HUES6 (cell line): Measurements from ENCODE around the gene BPGM.

Source experiments
- H3K27ac ChIP-seq: 2 replicates; pipeline ENCODE4 v1.7.0; 2013; ENCODE audit warnings: low read depth, mild to moderate bottlenecking, low read length, inconsistent platforms
- H3K27me3 ChIP-seq: 2 replicates; pipeline ENCODE4 v1.6.1; 2013; ENCODE audit warnings: low read length; ENCODE audit not compliant: control insufficient read depth, insufficient read depth
- H3K36me3 ChIP-seq: 2 replicates; pipeline ENCODE4 v1.6.1; 2013; ENCODE audit warnings: low read length; ENCODE audit not compliant: control insufficient read depth, insufficient read depth
- H3K4me1 ChIP-seq: 2 replicates; pipeline ENCODE4 v1.6.1; 2013; ENCODE audit warnings: low read length; ENCODE audit not compliant: control insufficient read depth, insufficient read depth
- H3K4me3 ChIP-seq: 2 replicates; pipeline ENCODE4 v1.5.1; 2013; ENCODE audit warnings: low read depth, low read length
- H3K9ac ChIP-seq: one replicate; pipeline ENCODE4 v1.6.1; 2013; ENCODE audit warnings: mild to moderate bottlenecking, low read length
- H3K9me3 ChIP-seq: 2 replicates; pipeline ENCODE4 v1.6.1; 2013; ENCODE audit warnings: low read depth, low read length; ENCODE audit not compliant: control insufficient read depth, insufficient read depth

Gene BPGM

DNA sequence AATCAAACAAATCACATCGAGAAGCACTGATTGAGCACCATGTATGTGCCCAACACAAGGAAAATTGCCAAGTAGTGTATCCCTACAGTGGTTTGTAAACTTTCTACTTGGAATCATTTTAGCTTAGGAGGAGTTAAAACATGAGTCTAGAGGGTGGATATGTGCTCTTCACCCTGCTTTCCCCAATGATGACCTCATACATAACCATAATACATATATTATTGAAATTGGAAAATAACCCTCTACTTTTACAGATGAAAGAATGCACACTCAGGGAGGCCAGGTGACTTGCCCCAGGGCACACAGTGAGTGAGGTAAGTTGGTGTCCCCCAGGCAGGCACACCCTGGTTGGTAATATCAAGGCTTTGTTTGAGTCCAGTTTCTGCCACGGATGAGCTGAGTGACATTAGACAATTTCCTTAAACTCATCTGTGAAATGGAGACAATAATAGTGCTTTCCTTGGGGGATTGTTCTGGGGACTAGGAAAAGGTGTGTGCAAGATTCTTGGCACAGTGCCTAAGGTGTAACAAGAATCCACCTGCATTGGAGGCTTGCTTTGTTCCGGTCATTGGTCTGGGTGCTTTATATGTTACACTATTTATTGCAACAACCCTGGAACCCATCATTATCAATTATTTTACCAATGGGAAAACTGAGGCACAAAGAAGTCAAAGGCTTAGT lies 50.7 kb downstream of the BPGM start:
- Histone ChIP-seq H3K4me3 (no peak overlapping the region), H3K27me3 (no peaks in the 10 kb centered on the region), H3K9ac (no peak overlapping the region), H3K9me3 (no peaks in the 10 kb centered on the region), H3K27ac (no peak overlapping the region), H3K4me1 (peaks cover 14% of the 10 kb centered on the region), H3K36me3 (no peaks in the 10 kb centered on the region)

DNA sequence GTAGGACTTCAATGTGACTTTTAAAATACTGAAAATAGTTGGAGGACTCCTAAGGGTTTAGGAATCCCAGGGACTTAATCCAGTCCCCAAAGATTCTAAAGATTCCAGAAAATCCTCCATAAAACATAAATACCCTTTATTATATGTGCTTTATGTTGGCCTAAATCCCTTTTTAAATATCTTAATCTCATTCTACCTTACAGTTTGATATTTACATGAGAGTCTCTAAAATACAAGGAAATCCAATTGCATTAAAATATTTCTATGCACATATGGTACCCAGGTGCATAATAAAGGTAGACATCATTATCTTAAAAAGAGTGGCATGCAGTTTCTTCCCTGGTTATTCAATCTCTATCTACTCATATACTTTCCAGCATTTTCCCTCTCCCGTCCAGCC lies 51.8 kb downstream of the BPGM start:
- no peak overlapping the region for H3K27ac ChIP-seq
- peaks cover 19% of the 10 kb centered on the region for H3K4me1 ChIP-seq
- no peak overlapping the region for H3K4me3 ChIP-seq
- H3K36me3 ChIP-seq, result no peaks in the 10 kb centered on the region
- H3K9ac ChIP-seq, result no peak overlapping the region
- no peaks in the 10 kb centered on the region for H3K27me3 ChIP-seq
- no peaks in the 10 kb centered on the region for H3K9me3 ChIP-seq

DNA sequence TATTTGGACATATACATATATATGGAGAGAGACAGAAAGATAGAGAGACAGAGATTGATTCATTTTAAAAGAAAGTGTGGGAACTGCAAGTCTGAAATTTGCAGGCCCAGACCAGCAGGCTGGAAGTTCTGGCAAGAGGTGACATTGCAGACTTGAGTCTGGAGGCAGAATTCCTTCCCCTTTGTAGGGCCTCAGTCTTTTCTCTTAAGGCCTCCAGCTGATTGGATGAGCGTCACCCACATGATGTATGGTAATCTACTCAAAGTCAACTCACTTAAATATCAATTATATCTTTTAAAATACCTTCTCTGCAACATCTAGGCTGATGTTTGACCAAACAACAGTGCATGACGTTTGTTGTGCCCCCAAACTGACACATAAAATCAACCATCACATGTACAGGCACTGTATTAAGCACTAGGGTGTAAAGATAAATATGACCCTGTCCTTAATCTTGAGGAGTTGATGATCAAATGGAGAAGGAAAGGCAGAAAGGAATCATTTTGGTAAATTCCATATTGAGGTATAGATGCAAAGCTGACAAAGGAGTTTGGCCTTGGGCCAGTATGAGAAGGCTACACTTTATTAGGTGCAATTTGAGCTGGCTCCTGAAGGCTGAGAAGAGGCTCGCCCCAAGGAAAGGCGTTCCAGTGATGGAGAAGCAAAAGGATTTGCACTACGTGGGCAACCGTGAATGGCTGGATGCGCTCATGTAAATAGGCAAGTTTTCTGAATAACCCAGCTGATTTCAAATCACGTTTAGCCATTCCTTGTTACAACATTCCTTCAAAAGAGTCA lies 52.6 kb downstream of the BPGM start:
- peaks cover 25% of the 10 kb centered on the region for H3K4me1 ChIP-seq
- H3K4me3 ChIP-seq, result no peak overlapping the region
- no peak overlapping the region for H3K27ac ChIP-seq
- no peak overlapping the region for H3K9ac ChIP-seq
- H3K27me3 ChIP-seq, result no peaks in the 10 kb centered on the region
- no peaks in the 10 kb centered on the region for H3K9me3 ChIP-seq
- H3K36me3 ChIP-seq, result no peaks in the 10 kb centered on the region

DNA sequence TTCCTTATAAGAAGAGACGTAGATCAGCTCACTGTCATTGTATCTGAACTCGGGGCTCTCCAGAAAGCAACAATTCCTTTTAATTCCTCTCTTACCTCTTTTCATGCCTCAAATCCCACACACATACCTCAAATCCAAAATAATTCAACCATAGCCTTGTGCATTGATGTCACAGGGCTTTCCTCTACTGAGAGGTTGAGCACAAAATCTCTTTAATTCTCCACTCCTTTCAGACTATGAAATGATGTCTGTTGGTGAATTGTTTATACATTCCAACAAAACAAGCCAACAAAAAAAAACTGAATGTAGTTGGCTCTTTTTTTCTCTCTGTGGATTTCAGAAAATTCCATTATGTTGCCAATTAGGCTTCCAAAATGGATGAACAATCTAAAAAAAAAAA lies 53.2 kb downstream of the BPGM start:
- H3K9me3 ChIP-seq, result no peaks in the 10 kb centered on the region
- no peak overlapping the region for H3K9ac ChIP-seq
- no peak overlapping the region for H3K27ac ChIP-seq
- no peak overlapping the region for H3K4me3 ChIP-seq
- H3K36me3 ChIP-seq, result no peaks in the 10 kb centered on the region
- peaks cover 25% of the 10 kb centered on the region for H3K4me1 ChIP-seq
- H3K27me3 ChIP-seq, result no peaks in the 10 kb centered on the region

DNA sequence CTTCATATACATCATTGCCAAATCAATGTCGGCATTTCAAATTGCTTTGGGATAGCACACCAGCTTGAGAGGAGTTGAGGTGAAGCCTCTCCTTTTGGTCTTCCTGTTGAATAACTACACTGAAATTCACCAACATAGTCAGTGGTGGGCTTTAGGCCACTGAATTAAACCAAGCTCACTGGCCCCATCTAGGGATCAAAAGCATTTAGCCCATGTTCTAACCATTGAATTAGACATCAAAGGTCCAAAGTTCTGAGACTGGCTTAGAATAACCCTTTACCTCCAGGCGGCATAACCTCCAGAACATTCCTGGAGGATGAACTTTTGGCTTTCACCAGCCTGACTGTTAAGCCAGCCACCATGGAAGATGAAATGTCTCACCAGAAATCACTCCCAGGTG lies 54.6 kb downstream of the BPGM start:
- no peak overlapping the region for H3K4me3 ChIP-seq
- no peak overlapping the region for H3K27ac ChIP-seq
- H3K9ac ChIP-seq, result no peak overlapping the region
- peaks cover 22% of the 10 kb centered on the region for H3K4me1 ChIP-seq
- H3K9me3 ChIP-seq, result no peaks in the 10 kb centered on the region
- no peaks in the 10 kb centered on the region for H3K27me3 ChIP-seq
- no peaks in the 10 kb centered on the region for H3K36me3 ChIP-seq

DNA sequence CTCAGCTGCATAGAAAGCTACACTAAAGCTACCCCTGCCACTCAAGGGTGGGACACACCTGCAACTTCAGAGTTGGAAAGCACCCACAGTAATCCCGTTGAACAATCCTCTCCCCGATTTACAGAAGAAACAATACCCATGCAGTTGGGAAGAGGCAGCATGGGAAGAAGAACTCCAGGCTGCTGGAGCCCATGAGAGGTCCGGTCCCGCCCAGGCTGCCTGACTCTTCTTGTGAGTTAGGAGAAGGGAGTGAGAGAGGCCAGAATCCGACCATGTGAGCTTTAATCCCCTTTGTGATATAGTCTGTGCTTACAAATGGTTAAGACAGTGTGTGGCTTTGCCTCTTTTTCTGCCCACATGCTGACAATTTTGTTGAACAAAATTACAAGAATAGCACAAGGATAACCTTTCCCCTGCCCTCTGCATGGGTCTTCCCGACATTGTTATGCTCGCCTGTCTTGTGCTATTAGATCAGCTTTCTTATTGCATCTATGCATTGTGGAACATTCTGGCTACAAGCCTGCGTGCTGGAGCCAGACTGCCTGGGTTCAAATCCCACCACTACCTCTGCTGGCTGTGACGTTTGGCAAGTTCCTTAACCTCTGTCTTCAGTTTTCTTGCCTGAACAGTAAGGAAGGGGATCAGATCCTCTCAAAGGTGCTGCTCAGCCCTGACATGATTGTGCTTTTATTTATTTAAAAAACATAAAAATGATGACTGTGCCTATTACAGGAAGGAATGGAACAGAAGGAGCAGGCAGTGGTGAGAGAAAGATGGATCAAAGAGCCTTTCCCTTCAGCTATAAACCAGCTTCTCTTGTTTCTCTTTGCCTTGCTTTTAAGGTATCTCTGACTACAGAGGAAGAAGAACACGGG lies 56.0 kb downstream of the BPGM start:
- H3K9ac ChIP-seq, result no peak overlapping the region
- no peak overlapping the region for H3K4me3 ChIP-seq
- no peaks in the 10 kb centered on the region for H3K27me3 ChIP-seq
- H3K36me3 ChIP-seq, result no peaks in the 10 kb centered on the region
- H3K27ac ChIP-seq, result no peak overlapping the region
- H3K9me3 ChIP-seq, result no peaks in the 10 kb centered on the region
- peaks cover 22% of the 10 kb centered on the region for H3K4me1 ChIP-seq

DNA sequence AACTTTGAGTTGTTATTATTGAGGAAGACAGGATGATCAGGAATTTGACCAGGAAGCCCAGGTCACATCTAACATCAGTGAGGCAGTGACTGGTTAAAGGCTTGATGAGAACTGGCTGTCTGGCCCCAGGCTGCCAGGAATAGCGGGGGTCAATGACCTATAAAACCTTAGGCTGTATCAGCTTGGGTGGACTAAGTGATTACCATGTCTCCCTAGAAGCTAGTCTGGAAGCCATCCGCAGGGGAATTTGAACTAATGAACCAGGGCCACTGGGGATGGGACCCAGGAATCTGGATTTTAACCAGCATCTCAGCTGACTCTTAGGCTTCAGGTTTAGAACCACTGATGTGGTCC lies 56.6 kb downstream of the BPGM start:
- H3K36me3 ChIP-seq, result no peaks in the 10 kb centered on the region
- H3K27me3 ChIP-seq, result no peaks in the 10 kb centered on the region
- H3K9ac ChIP-seq, result no peak overlapping the region
- no peak overlapping the region for H3K4me3 ChIP-seq
- H3K27ac ChIP-seq, result no peak overlapping the region
- peaks cover 22% of the 10 kb centered on the region for H3K4me1 ChIP-seq
- H3K9me3 ChIP-seq, result no peaks in the 10 kb centered on the region

DNA sequence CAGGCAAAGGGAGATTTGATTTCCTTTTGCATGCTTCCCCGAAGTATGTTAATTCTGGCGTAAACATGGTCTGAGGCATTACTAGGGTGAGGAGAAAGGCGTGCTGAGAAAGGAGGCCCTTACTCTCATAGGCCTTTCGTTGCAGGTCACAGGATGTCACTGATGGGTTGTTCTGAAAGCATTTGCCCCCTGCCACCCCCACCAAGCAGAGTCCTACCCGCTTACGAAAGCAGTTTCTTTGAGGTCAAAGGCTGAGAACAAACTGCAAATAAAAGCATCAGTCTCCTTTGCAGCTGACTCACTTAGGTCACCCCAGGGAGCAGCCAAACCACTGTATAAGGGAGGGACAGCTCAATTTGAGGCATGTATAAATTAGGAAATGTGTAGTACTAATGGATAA lies 57.1 kb downstream of the BPGM start:
- Histone ChIP-seq H3K4me1 (peaks cover 17% of the 10 kb centered on the region), H3K27me3 (no peaks in the 10 kb centered on the region), H3K36me3 (no peaks in the 10 kb centered on the region)

DNA sequence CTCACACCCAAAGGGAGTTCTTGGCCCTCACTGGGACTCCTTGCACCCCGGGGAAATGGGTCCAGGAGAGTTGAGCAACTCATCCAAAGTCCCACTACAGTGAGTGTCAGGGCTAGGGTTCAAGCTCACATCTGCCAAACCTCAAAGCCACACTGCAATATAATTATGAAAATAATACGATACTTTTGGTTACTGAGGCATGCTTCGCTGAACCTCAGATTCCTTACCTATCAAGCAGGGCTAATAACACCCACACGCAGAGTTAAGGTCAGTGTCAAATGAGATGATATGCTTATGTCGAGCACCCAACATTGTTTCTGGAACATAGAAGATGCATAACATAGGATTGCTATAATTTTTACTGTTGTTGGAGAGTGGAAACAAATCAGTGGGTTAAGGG lies 58.2 kb downstream of the BPGM start:
- H3K27me3 ChIP-seq, result no peaks in the 10 kb centered on the region
- no peaks in the 10 kb centered on the region for H3K36me3 ChIP-seq
- no peak overlapping the region for H3K27ac ChIP-seq
- H3K4me3 ChIP-seq, result no peak overlapping the region
- H3K9me3 ChIP-seq, result no peaks in the 10 kb centered on the region
- no peak overlapping the region for H3K9ac ChIP-seq
- peaks cover 11% of the 10 kb centered on the region for H3K4me1 ChIP-seq

More for the DNA sequence above, 57.1 kb downstream of the BPGM start:
- Histone ChIP-seq H3K9ac (no peak overlapping the region), H3K9me3 (no peaks in the 10 kb centered on the region), H3K4me3 (no peak overlapping the region), H3K27ac (no peak overlapping the region)

DNA sequence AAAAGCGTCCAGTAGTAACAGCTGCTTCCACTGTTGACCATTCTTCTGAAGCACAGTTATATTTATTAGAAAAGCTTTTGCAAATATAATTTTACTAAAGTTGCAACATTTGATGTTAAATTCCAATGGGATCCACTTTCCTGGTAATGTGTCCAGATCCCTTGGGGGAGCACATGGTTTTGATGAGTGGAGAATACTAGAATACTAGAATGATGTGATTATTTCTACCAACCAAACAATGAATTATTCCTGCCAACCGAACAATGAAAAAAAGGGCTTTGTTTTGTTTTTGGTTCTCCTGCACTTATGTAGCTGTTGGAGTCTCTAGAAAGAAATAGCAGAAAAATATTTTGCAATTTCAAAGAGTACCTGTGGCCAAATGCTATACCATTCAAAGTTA lies 59.1 kb downstream of the BPGM start:
- H3K27ac ChIP-seq, result no peak overlapping the region
- peaks cover 15% of the 10 kb centered on the region for H3K4me1 ChIP-seq
- no peaks in the 10 kb centered on the region for H3K9me3 ChIP-seq
- H3K36me3 ChIP-seq, result no peaks in the 10 kb centered on the region
- H3K27me3 ChIP-seq, result no peaks in the 10 kb centered on the region
- H3K4me3 ChIP-seq, result no peak overlapping the region
- no peak overlapping the region for H3K9ac ChIP-seq

DNA sequence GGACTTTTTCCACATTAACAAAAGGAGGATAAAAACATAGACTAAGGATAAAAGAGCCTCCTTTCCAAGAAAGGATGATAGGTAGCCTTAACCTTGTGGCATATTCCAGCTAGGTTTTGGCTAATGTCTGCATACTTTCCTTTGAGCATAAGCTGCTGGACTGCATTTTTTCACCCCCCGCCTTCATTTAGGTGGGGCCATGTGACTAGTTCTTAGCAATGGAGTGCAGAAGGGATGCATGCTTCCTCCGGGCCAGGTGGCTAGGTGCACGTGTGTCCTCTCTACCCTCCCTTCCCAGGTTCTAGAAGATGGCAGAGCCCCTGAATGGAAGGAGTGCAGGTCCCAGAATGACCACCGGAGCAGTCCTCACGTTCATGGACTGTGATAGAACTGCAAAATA lies 59.8 kb downstream of the BPGM start:
- Histone ChIP-seq H3K27ac (no peak overlapping the region), H3K4me3 (no peak overlapping the region), H3K9ac (no peak overlapping the region), H3K9me3 (no peaks in the 10 kb centered on the region), H3K36me3 (no peaks in the 10 kb centered on the region), H3K4me1 (peaks cover 22% of the 10 kb centered on the region), H3K27me3 (no peaks in the 10 kb centered on the region)
